ENCODE results near the gene PDE4D.
"Not testable (repeated sequence)": the region's sequence is repeated elsewhere in the genome, so short reads cannot be mapped to it uniquely, and the experiment has no call there.

Gene PDE4D

DNA sequence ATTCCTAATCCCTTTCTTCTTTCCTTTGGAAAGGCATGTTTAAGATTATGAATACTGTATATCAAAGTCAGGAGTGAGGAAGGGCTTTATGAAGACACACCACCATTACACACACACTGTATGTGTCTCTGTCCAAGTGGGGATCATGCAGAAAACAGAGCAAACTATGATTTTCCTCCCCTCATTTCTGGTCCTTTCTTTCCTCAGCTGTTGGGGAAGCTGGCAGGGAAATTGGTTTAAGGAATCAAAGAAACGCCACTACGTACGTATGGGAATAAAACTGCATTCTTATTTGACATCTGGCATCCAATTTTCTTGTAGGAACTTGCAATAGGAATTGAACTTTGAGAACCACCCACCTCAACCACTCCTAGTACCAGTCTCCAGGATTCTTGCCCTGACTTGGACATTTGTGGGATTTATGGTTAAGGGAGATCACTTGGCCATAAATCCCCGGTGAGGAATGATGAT lies 125.8 kb downstream of the PDE4D start:
- no peak for DNase-seq

- DNase-seq, result no peak
These were observed 126.3 kb downstream of the PDE4D start for GRCh38 chr5:59767211-59767605.

DNA sequence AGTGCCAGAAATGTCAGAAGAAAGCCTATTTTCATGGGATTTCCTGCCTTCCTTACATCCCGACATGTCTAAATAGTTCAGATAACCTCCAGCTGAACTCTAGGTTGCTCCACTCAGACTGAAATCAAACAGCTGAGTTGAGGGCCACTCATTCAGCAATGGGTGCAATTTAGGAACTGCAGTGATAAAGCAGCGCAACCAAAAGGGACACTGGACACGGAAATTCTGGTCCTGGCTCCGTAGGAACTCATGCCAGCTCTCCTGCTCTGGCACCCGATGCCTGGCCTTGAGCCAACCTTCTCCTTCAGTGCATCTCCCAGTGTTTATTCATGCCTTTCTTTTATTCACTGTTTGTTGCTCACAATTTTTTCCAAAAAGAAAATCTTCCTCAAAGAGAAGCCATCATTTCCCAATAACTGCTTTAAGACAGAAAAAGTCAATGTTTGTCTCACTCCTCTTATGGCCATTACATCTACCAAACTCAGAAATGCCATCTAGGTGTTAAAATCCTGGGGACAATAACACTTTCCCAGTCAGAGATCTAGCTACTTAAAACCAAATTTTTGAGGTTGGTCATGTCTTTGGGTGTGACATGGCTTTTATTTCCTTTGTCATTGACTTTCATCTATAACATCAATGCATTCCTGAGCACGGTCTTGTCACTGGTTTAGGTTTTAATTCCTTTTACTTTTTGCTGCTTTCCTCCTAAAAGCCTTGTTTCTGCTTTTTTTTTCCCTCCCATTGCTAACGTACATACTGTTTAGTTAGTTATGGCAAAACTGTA lies 126.9 kb downstream of the PDE4D start:
- no peak for DNase-seq

DNA sequence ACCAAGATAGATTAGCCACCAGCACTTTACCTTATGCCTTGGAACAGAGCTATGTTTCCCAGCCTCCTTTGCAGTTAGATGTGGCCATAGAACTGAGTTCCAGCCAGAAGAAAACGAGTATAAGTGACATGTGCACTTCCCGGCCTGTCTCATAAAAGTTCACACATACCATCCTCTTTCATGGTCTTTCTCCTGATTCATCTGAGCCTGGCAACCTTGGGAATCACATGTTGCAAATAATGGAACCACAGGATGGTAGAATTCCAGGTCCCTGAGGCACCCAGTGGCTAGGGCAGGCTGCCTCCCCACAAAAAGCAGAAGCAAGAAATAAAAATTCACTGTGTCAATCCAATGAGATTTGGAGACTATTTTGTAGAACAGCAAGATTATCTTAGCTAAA lies 128.1 kb downstream of the PDE4D start:
- no peak for DNase-seq

DNA sequence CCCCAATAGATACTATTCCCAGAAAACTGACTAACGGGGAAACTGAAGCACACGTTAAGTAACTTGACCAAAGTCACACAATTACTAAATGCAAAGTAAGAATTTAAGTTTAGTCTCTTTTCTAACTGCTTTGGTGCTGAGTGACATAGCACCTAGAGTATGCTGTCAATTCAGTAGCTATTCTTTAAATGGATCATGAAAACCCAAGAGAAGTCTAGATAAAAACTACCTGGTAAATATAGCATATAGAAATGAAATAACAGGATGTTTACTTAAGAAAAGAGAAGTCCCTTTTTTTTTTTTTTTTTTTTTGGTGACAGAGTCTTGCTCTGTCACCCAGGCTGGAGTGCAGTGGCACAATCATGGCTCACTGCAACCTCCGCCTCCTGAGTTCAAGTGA lies 129.2 kb downstream of the PDE4D start:
- DNase-seq, result no peak

DNA sequence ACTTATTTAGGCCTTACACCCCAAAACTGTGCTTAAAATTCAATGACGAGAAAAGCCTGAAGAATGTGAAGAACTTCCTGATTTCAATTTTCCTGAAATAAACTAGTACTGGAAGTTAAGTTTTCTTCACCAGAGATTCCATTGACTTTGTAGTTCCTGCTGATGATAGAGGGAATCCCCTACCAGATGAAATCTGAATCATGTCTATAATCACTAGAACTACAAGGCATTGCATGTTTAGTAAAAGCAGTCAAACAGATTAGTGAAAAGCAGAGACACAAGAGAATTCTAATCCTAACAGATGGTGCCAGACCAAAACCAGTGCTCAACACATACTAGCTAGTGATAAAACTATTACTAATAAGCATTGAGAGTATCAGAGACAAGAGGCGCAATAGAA lies 130.0 kb downstream of the PDE4D start:
- no peak for DNase-seq

GRCh38 chr5:59762232-59762631 lies 131.3 kb downstream of the PDE4D start:
- DNase-seq, result not testable (repeated sequence)

GRCh38 chr5:59760785-59761348 lies 132.7 kb downstream of the PDE4D start:
- DNase-seq, result no peak

- DNase-seq, result no peak
These were observed 133.8 kb downstream of the PDE4D start for GRCh38 chr5:59759600-59760351.

DNA sequence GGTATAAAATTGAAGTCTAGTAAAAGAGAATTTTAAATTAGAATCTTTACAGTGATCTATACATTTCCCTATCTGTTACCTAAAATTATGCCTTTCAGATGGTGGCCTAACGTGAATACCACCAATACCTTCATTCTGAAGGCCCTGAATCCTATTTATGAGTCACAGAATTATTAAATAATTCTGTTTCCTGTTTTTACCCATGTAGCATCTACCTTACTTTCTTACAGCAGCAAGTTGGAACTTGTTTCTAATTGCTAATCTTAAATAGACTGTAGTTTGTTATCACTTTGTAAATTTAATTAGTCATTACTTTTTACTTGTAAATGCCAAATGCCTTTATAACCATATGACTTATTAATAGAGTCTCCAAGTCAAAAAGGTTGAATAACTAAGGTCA lies 135.0 kb downstream of the PDE4D start:
- no peak for DNase-seq

DNA sequence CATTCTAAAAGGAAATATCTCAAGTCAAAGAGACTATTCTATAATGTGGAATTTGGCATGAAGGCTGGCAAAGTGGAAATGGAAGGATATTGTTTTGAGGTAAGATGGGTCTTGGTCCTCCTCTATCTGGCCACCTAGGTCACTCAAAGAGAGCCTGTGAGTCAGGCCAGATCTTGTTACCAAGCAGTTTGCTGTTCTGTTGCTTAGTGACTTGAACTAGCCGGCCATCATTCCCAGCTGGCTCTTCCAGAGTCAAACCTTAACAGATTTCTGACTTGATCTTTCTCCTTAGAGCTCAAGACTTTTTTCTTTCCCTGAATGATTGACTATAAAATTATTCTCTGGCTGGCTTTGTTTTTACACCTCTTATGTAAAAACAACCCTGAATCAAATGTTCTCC lies 136.1 kb downstream of the PDE4D start:
- no peak for DNase-seq

DNA sequence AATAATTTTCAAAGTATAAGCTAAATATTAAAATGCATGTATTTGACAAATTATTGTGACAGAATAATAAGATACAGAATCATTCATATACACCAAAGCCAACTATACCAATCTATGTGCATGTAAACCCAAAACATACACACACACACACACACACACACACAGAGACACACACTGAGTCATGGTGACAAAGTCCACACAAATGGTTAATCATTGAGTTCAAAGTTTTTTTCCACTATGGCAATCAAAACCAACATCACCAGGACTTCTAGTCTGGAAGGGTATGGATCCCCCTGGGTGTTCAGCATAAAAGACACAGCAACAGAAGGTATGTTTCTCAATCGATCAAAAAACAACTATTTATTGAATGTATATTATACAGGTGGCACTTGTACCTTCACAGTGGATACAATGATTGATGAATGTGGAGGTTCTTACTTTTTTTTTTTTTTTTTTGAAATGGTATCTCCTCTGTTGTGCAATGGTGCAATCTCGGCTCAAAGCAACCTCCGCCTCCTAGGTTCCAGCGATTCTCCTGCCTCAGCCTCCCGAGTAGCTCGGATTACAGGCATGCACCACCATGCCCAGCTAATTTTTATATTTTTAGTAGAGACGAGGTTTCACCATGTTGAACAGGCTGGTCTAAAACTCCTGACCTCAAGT lies 137.0 kb downstream of the PDE4D start:
- DNase-seq, result no peak

GRCh38 chr5:59755476-59755875 lies 138.1 kb downstream of the PDE4D start:
- DNase-seq, result no peak

- no peak for DNase-seq
These were observed 139.9 kb downstream of the PDE4D start for GRCh38 chr5:59753599-59753998.

- DNase-seq, result no peak
These were observed 143.6 kb downstream of the PDE4D start for GRCh38 chr5:59749782-59750520.

- DNase-seq, result not testable (repeated sequence)
These were observed 145.4 kb downstream of the PDE4D start for GRCh38 chr5:59748036-59748663.

DNA sequence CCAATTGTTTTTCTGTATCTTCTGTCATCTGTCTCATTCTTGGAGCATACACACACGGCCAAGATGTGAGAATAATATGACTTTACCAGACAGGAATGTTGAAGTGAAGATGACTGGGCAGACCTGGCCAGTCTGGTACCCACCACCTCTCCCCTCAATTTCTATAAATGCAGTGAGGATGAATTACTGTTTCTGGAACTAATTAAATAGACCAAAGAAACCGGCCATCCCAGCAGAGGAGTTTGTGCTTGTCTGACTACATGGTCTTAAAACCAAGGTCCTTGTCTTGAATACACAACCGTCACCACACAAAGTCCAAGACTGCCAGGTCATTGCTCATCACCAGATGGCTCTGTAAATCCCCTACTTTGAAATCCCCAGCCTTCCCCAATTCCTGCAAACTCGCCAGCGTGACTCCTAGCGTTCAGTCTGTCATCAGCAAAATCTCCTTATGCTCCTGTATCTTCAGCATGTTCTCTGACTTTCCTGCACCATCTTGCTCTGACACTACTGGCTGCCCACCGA lies 147.2 kb downstream of the PDE4D start:
- DNase-seq, result no peak

- no peak for DNase-seq
These were observed 148.1 kb downstream of the PDE4D start for GRCh38 chr5:59745415-59745863.

GRCh38 chr5:59744531-59744992 lies 149.0 kb downstream of the PDE4D start:
- no peak for DNase-seq

DNA sequence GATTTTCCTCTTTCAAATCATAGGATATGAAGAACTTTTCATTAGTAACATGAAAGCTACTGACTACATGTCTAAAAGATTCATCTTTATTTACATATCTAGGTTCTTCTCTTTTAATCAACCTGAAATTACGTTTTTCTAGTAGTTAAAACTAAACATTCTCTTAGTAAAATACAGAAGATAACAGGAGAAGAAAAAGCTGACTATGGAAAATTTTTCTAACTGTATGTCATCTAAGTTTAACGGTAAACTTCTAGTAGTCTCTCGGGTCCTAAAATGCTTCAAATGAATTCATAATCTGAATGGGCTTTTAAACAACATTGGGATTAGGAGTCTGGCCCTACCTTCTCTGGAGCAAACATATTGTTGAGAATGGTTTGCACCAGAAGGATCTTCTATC lies 151.9 kb downstream of the PDE4D start:
- DNase-seq, result no peak

DNA sequence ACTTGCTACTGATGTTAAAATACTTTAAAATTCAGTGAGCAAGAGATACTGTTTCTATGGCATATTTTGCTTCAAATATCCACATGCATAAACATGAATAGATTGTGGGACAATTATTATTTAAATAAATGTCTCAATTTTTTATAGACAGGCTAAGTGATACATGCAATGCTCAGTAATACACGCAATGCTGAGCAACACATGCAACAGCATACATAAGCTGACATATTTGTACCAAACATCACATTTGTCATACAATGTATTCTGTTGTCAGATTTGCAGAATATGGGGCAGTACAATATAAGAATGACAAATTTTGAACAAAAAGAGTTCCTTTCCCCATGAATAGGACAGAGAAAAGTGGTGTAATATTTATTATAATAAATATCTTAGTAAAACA lies 155.5 kb downstream of the PDE4D start:
- no peak for DNase-seq

- no peak for DNase-seq
These were observed 160.7 kb downstream of the PDE4D start for GRCh38 chr5:59732806-59733205.

All from activated T-cell treated with anti-CD3 and anti-CD28 coated beads, Interleukin-2, amount 50 U/mL, for 1 hour (primary cell).